ENCODE measurements around the gene ATP5PF. TPM values are rescaled to one million over a fixed set of nuclear protein-coding genes. Genes with fewer than 3 reads are reported as not detected.

The ATP5PF gene
- total RNA-seq, 1 experiment from 2014 or later = 132 TPM

- no peaks in the 10 kb centered on the region for H3K36me3 ChIP-seq (ENCODE audit: control insufficient read depth in 1 of 2, insufficient read depth in 2 of 2, low read length in 2 of 2)
- H2AFZ ChIP-seq (ENCODE audit: low read depth, low read length, poor library complexity, severe bottlenecking) = no peak overlapping the region
- ChIA-PET CTCF (no interaction called here), POLR2A (no interaction called here), RAD21 (ENCODE audit: low non-redundant PET in 1 of 2, low total read pairs in 2 of 2, uncharacterized antibody in 2 of 2, unreplicated experiment in 2 of 2) (no interaction called here)
- TF ChIP-seq FOSL1 (IDR thresholded peaks at IDR 0.05; ENCODE audit: low read depth) (no peak), JUND (IDR thresholded peaks at IDR 0.05) (no peak), REST (IDR thresholded peaks at IDR 0.05; ENCODE audit: low read depth) (no peak), EZH2phosphoT487 (IDR thresholded peaks at IDR 0.05; ENCODE audit: borderline replicate concordance) (no peak), ATF3 (IDR thresholded peaks at IDR 0.05) (no peak), CTCF (IDR thresholded peaks at IDR 0.05 in 2 of 3, conservative IDR thresholded peaks at IDR 0.05 in 1 of 3; ENCODE audit: borderline replicate concordance in 1 of 3, insufficient read depth in 1 of 3, low read depth in 2 of 3, low read length in 2 of 3) (no peak), ELF1 (IDR thresholded peaks at IDR 0.05; ENCODE audit: borderline replicate concordance, low read depth) (no peak), ZNF274 (IDR thresholded peaks at IDR 0.05; ENCODE audit: low read depth, low read length) (no peak), EZH2 (IDR thresholded peaks at IDR 0.05) (no peak), POLR2A (IDR thresholded peaks at IDR 0.05; ENCODE audit: borderline replicate concordance, extremely low read depth, insufficient read depth, insufficient read length) (no peak), SIN3A (IDR thresholded peaks at IDR 0.05; ENCODE audit: low read depth) (no peak), CEBPB (IDR thresholded peaks at IDR 0.05; ENCODE audit: low read depth) (no peak), RAD21 (IDR thresholded peaks at IDR 0.05; ENCODE audit: low read depth) (no peak), SRF (IDR thresholded peaks at IDR 0.05; ENCODE audit: low read depth) (no peak), CBX3 (IDR thresholded peaks at IDR 0.05; ENCODE audit: low read depth) (no peak)
- H3K27ac ChIP-seq (ENCODE audit: low read depth, low read length) = no peak overlapping the region
- H3K4me3 ChIP-seq (replicated peaks in 1 of 2; ENCODE audit: low read depth in 1 of 2, low read length in 2 of 2) = no peak overlapping the region
- no peak overlapping the region for H3K4me2 ChIP-seq (ENCODE audit: low read length)
- no peaks in the 10 kb centered on the region for H3K27me3 ChIP-seq (ENCODE audit: insufficient read depth, low read length)
- intact Hi-C loops (cut with micrococcal nuclease) = no loop called here
- ATAC-seq (no peak), DNase-seq (ENCODE audit: low read depth, low spot score) (no peak)
- no peaks in the 10 kb centered on the region for H3K4me1 ChIP-seq (ENCODE audit: control insufficient read depth in 1 of 2, insufficient read depth in 2 of 2, low read length in 2 of 2)
- no peak overlapping the region for H3K9ac ChIP-seq (ENCODE audit: low read length)
- no peaks in the 10 kb centered on the region for H3K9me2 ChIP-seq (ENCODE audit: insufficient read depth)
- no TSS peak for BruUV-seq (replicated peaks)
- H3K79me2 ChIP-seq (ENCODE audit: insufficient read depth, low read length) = no peaks in the 10 kb centered on the region
- no peaks in the 10 kb centered on the region for H4K20me1 ChIP-seq (ENCODE audit: insufficient read depth)
- no peaks in the 10 kb centered on the region for H3K9me3 ChIP-seq (ENCODE audit: control insufficient read depth in 1 of 2, insufficient read depth in 1 of 2, low read depth in 1 of 2, low read length in 2 of 2)
These were observed 42.7 kb downstream of the ATP5PF start for GRCh38 chr21:25691976-25692375.
